GM23248 (cell line): Measurements from ENCODE around the gene BEND7. TPM values are rescaled to one million over a fixed set of nuclear protein-coding genes. Genes with fewer than 3 reads are reported as not detected.

ENCODE experiments used
- DNase-seq: peaks from one replicate; pipeline ENCODE4 v3.0.0-alpha.2; 2015
- H2AFZ ChIP-seq: fragments of 200-600 bp; sonication (generic); 2 replicates; pipeline ENCODE4 v1.6.1; 2016; ENCODE audit warnings: antibody characterized with exemption
- H3F3A ChIP-seq: fragments of 200-600 bp; sonication (generic); 2 replicates; pipeline ENCODE4 v1.6.1; 2016; ENCODE audit warnings: mild to moderate bottlenecking, antibody characterized with exemption, mixed run types; ENCODE audit not compliant: insufficient read depth
- H3K27ac ChIP-seq: fragments of 200-600 bp; sonication (generic); 2 replicates; pipeline ENCODE4 v1.5.1; 2016; ENCODE audit warnings: mild to moderate bottlenecking
- H3K27me3 ChIP-seq: fragments of 200-600 bp; sonication (generic); replicated peaks from 2 replicates; pipeline ENCODE4 v1.6.1; 2016; ENCODE audit warnings: mild to moderate bottlenecking; ENCODE audit not compliant: insufficient read depth
- H3K36me3 ChIP-seq: fragments of 200-600 bp; sonication (generic); 2 replicates; pipeline ENCODE4 v1.6.1; 2016; ENCODE audit warnings: low read depth, mild to moderate bottlenecking
- H3K4me1 ChIP-seq: fragments of 200-600 bp; sonication (generic); 2 replicates; pipeline ENCODE4 v1.6.1; 2016; ENCODE audit warnings: mild to moderate bottlenecking; ENCODE audit not compliant: insufficient read depth
- H3K4me2 ChIP-seq: fragments of 200-600 bp; sonication (generic); one replicate; pipeline ENCODE4 v1.6.1; 2016; ENCODE audit warnings: mild to moderate bottlenecking; ENCODE audit not compliant: unreplicated experiment
- H3K4me3 ChIP-seq: fragments of 200-600 bp; sonication (generic); 2 replicates; pipeline ENCODE4 v1.5.1; 2016; ENCODE audit warnings: mild to moderate bottlenecking
- H3K79me2 ChIP-seq: fragments of 200-600 bp; sonication (generic); 2 replicates; pipeline ENCODE4 v1.6.1; 2016; ENCODE audit warnings: mild to moderate bottlenecking; ENCODE audit not compliant: insufficient read depth
- H3K9ac ChIP-seq: fragments of 200-600 bp; sonication (generic); 2 replicates; pipeline ENCODE4 v1.6.1; 2016; ENCODE audit warnings: mild to moderate bottlenecking
- H3K9me2 ChIP-seq: fragments of 200-600 bp; sonication (generic); 2 replicates; pipeline ENCODE4 v1.6.1; 2016; ENCODE audit warnings: mixed run types, mild to moderate bottlenecking, moderate library complexity; ENCODE audit not compliant: insufficient read depth
- H3K9me3 ChIP-seq: fragments of 200-600 bp; sonication (generic); one replicate; pipeline ENCODE4 v1.6.1; 2017; ENCODE audit warnings: low read depth
- H4K20me1 ChIP-seq: fragments of 200-600 bp; sonication (generic); 2 replicates; pipeline ENCODE4 v1.6.0; 2016; ENCODE audit not compliant: insufficient read depth
- EZH2 ChIP-seq: fragments of 200-600 bp; sonication (generic); IDR thresholded peaks from 2 replicates; pipeline ENCODE4 v1.6.1; 2018; ENCODE audit warnings: antibody characterized with exemption, mild to moderate bottlenecking; ENCODE audit not compliant: insufficient read depth, poor library complexity, severe bottlenecking
- EZH2phosphoT487 ChIP-seq: fragments of 200-600 bp; sonication (generic); IDR thresholded peaks from 2 replicates; pipeline ENCODE4 v1.6.1; 2018; ENCODE audit warnings: antibody characterized with exemption, moderate library complexity, mild to moderate bottlenecking, low read depth; ENCODE audit not compliant: insufficient read depth
- WGBS, 2 experiments: methylation state at CpG; one replicate each; pipeline ENCODE4 v1.1.6; 2015 to 2017; ENCODE audit warnings: low lambda C conversion rate in 2 of 2, low coverage in 1 of 2; ENCODE audit errors: missing lambda C conversion rate in 2 of 2; 5-methylcytosine and 5-hydroxymethylcytosine counted together
- in situ Hi-C: fragments of 300-500 bp; cut with MboI; formaldehyde crosslinking; loops from 2 replicates; pipeline ENCODE4 v1.15.0; 2020
- polyA plus RNA-seq: library from polyadenylated mRNA; unstranded; fragments of >200 nt; fragmentation: Nextera tagmentation; extraction: Ambion mirVana; gene quantifications from 2 replicates; pipeline ENCODE4 v1.2.1, GENCODE V29; 2016
- total RNA-seq: library from RNA; depleted of rRNA; stranded (reverse); fragments of >200 nt; shearing (Covaris generic); gene quantifications from 2 replicates; pipeline ENCODE4 v1.2.3, GENCODE V29; 2014

Gene BEND7
- total and polyA plus RNA-seq, 2 experiments from 2014 or later: 1.7 to 6.4 TPM

- Histone ChIP-seq H3K27me3 (no peaks in the 10 kb centered on the region), H3F3A (no peaks in the 10 kb centered on the region), H4K20me1 (no peaks in the 10 kb centered on the region), H3K4me2 (no peak overlapping the region), H2AFZ (no peak overlapping the region), H3K27ac (no peak overlapping the region), H3K4me3 (no peak overlapping the region), H3K9ac (no peak overlapping the region), H3K79me2 (no peaks in the 10 kb centered on the region), H3K9me2 (no peaks in the 10 kb centered on the region), H3K36me3 (no peaks in the 10 kb centered on the region), H3K9me3 (no peaks in the 10 kb centered on the region), H3K4me1 (no peaks in the 10 kb centered on the region)
- DNase-seq: no peak
- 79% methylated on average over 8 of the region's 8 CpGs for WGBS, 2 experiments
- TF ChIP-seq EZH2 (no peak), EZH2phosphoT487 (no peak)
- in situ Hi-C loops: no loop called here
These were observed 8.6 kb downstream of the BEND7 start for GRCh38 chr10:13520194-13520593.

DNA sequence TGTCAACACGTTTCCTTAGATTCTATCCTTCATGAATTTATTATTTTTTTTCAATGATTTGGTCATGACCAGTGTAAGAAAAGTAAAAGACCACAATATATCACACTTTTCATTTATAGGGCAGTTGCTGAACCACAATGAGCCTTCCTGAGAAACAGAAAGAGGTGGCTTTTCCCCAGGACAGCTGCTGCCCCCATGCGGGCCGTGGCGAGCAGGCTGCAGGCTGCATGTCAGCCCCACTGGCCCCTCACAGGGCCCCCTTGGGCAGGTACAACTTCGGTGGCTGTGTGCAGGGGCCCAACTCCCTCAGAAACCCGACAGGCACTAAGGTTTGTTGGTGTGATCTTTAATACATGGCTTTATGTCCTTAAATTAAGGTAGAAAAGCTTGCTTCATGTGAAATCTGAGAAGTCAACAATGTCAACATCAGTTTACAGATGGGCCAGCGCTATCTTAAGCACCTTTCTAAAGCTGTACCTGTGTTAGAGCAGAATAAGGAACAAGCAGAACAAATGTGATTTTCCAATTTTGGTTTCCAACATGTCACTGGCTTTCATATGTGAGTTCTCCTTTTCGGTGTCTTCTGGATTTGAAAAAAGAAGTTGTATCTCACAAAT is 10.6 kb downstream of the BEND7 start:
- Histone ChIP-seq H3K4me3 (no peak overlapping the region), H3K36me3 (no peaks in the 10 kb centered on the region), H3K9me3 (no peaks in the 10 kb centered on the region), H3K79me2 (no peaks in the 10 kb centered on the region), H3K4me1 (no peaks in the 10 kb centered on the region), H2AFZ (no peak overlapping the region), H3K9me2 (no peaks in the 10 kb centered on the region), H3K27me3 (no peaks in the 10 kb centered on the region), H4K20me1 (no peaks in the 10 kb centered on the region), H3K27ac (no peak overlapping the region), H3F3A (no peaks in the 10 kb centered on the region), H3K4me2 (no peak overlapping the region), H3K9ac (no peak overlapping the region)
- in situ Hi-C loops: no loop called here
- TF ChIP-seq EZH2 (no peak), EZH2phosphoT487 (no peak)
- no peak for DNase-seq
- WGBS, 2 experiments: 86 to 88% methylated on average over 8 of the region's 8 CpGs

- H3K79me2 ChIP-seq: no peaks in the 10 kb centered on the region
- DNase-seq: no peak
These were observed 11.1 kb downstream of the BEND7 start for GRCh38 chr10:13517675-13518074.

GRCh38 chr10:13516176-13516575 is 12.6 kb downstream of the BEND7 start:
- DNase-seq: no peak
- Histone ChIP-seq H3K27ac (no peak overlapping the region), H3K4me3 (no peak overlapping the region), H3K4me2 (no peak overlapping the region), H3K4me1 (no peaks in the 10 kb centered on the region), H3K9me3 (no peaks in the 10 kb centered on the region), H3K79me2 (no peaks in the 10 kb centered on the region), H3K27me3 (no peaks in the 10 kb centered on the region), H3F3A (no peaks in the 10 kb centered on the region), H3K9ac (no peak overlapping the region), H3K36me3 (no peaks in the 10 kb centered on the region), H4K20me1 (no peaks in the 10 kb centered on the region), H3K9me2 (no peaks in the 10 kb centered on the region), H2AFZ (no peak overlapping the region)
- in situ Hi-C loops: no loop called here
- 92% methylated on average over 13 of the region's 13 CpGs for WGBS, 2 experiments
- no peak for TF ChIP-seq EZH2
- TF ChIP-seq EZH2phosphoT487: no peak

More at GRCh38 chr10:13517675-13518074, 11.1 kb downstream of the BEND7 start:
- Histone ChIP-seq H2AFZ (no peak overlapping the region), H3K9me2 (no peaks in the 10 kb centered on the region), H3K4me1 (no peaks in the 10 kb centered on the region), H3F3A (no peaks in the 10 kb centered on the region), H3K27ac (no peak overlapping the region), H3K36me3 (no peaks in the 10 kb centered on the region), H3K4me3 (no peak overlapping the region), H4K20me1 (no peaks in the 10 kb centered on the region), H3K27me3 (no peaks in the 10 kb centered on the region), H3K9ac (no peak overlapping the region), H3K9me3 (no peaks in the 10 kb centered on the region), H3K4me2 (no peak overlapping the region)
- TF ChIP-seq EZH2 (no peak), EZH2phosphoT487 (no peak)
- in situ Hi-C loops: no loop called here
- WGBS, 2 experiments: 88 to 90% methylated on average over 10 of the region's 10 CpGs

DNA sequence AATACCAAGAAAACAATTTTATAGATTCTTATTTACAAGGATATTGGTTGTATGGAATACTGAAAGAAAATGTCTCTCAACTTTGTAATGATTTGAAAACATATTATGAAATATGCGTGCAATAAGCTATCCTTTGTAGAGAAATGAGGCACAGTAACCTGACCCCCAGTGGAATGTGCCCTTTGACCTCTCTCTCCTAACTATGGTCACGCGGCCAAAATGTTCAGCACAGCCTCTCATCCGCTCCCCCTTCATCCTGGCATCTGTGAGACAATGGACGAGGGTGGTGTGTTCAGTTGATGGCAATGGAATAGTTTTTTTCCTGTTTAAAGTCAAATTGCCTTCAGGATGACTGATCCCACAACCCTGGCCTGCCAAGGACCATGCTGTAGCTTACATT is 13.3 kb downstream of the BEND7 start:
- in situ Hi-C loops: no loop called here
- TF ChIP-seq EZH2: no peak
- TF ChIP-seq EZH2phosphoT487: no peak
- DNase-seq: no peak
- no peaks in the 10 kb centered on the region for H3K9me3 ChIP-seq
- no peak overlapping the region for H2AFZ ChIP-seq
- H3F3A ChIP-seq: no peaks in the 10 kb centered on the region
- no peak overlapping the region for H3K27ac ChIP-seq
- H3K9me2 ChIP-seq: no peaks in the 10 kb centered on the region
- H3K79me2 ChIP-seq: no peaks in the 10 kb centered on the region
- no peaks in the 10 kb centered on the region for H3K4me1 ChIP-seq
- WGBS, 2 experiments: 88% methylated on average over 5 of the region's 5 CpGs
- H3K4me2 ChIP-seq: no peak overlapping the region
- no peak overlapping the region for H3K9ac ChIP-seq
- H3K27me3 ChIP-seq: no peaks in the 10 kb centered on the region
- no peaks in the 10 kb centered on the region for H4K20me1 ChIP-seq
- no peak overlapping the region for H3K4me3 ChIP-seq
- H3K36me3 ChIP-seq: no peaks in the 10 kb centered on the region
